Muscle layer of colon (tissue), 2 donors: ENCODE measurements around the gene PDCD1.

ENCODE experiments used
- H3K27ac ChIP-seq: one replicate; pipeline ENCODE4 v1.7.0; 2013; ENCODE audit warnings: low read depth, mild to moderate bottlenecking, low read length, moderate library complexity
- H3K27me3 ChIP-seq, 2 donors: one replicate each; pipeline ENCODE4 v1.7.0; 2013; ENCODE audit warnings: low read length in 2 of 2, mild to moderate bottlenecking in 2 of 2; ENCODE audit not compliant: insufficient read depth in 2 of 2, control insufficient read depth in 1 of 2
- H3K36me3 ChIP-seq: one replicate; pipeline ENCODE4 v1.7.0; 2013; ENCODE audit warnings: mild to moderate bottlenecking, low read length; ENCODE audit not compliant: insufficient read depth
- H3K4me1 ChIP-seq: one replicate; pipeline ENCODE4 v1.7.0; 2013; ENCODE audit warnings: mild to moderate bottlenecking, low read length; ENCODE audit not compliant: insufficient read depth
- H3K4me3 ChIP-seq, 2 donors: one replicate each; pipeline ENCODE4 v1.7.0; 2013; ENCODE audit warnings: low read length in 2 of 2, low read depth in 1 of 2, mild to moderate bottlenecking in 1 of 2, moderate library complexity in 1 of 2
- H3K9ac ChIP-seq: one replicate; pipeline ENCODE4 v1.7.0; 2013; ENCODE audit warnings: low read length
- H3K9me3 ChIP-seq: one replicate; pipeline ENCODE4 v1.7.0; 2013; ENCODE audit warnings: mild to moderate bottlenecking, low read length
- donor health status: abdominal sarcoma.
- donor health status: Adenocarcinoma of cecum.

The PDCD1 gene

DNA sequence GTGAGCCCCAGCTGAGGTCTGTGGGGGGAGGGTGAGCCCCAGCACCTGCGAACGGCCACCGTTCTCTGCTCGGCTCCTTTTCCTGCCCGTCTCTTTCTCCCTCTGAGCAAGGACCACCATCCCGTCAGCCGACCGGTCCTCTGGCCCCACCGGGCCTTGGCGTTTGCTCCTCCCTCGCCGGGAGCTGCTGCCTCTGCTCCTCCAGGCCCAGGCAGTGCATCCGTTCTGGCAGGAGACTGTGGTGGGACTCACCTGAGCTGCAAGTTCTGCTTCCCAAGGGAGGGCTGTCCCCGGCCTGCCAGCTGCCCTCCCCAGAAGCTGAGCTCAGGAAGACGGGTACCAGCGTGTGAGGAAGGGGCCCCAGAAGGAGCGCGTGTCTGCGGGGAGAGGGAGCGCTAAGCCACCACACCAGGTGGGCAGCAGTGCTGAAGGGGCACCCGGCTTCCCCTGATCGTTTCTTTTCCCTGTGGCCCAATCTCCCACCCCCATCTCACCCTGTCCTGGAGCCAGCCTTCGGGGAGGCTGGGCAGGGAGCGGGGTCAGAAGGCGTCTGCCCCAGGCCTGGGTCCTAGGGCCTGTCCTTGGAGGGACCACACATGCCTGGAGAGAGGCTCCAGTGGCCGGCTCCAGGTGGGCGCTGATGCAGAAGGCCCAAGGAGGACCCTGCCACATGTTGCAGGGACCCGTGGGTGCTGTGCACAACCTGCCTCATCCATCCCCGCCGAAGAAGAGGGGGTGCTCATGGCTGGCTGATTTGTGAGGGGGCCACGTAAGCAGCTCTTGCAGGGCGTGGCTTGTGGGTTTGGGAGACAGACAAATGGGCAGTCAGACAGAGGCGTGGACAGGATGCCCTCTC lies 8.3 kb upstream of the PDCD1 start:
- Histone ChIP-seq H3K9me3 (no peaks in the 10 kb centered on the region), H3K4me3 (no peak overlapping the region), H3K27ac (no peak overlapping the region), H3K4me1 (peaks cover 9% of the 10 kb centered on the region), H3K9ac (no peak overlapping the region), H3K36me3 (no peaks in the 10 kb centered on the region), H3K27me3 (peaks cover 22 to 67% of the 10 kb centered on the region in 2 donors)

DNA sequence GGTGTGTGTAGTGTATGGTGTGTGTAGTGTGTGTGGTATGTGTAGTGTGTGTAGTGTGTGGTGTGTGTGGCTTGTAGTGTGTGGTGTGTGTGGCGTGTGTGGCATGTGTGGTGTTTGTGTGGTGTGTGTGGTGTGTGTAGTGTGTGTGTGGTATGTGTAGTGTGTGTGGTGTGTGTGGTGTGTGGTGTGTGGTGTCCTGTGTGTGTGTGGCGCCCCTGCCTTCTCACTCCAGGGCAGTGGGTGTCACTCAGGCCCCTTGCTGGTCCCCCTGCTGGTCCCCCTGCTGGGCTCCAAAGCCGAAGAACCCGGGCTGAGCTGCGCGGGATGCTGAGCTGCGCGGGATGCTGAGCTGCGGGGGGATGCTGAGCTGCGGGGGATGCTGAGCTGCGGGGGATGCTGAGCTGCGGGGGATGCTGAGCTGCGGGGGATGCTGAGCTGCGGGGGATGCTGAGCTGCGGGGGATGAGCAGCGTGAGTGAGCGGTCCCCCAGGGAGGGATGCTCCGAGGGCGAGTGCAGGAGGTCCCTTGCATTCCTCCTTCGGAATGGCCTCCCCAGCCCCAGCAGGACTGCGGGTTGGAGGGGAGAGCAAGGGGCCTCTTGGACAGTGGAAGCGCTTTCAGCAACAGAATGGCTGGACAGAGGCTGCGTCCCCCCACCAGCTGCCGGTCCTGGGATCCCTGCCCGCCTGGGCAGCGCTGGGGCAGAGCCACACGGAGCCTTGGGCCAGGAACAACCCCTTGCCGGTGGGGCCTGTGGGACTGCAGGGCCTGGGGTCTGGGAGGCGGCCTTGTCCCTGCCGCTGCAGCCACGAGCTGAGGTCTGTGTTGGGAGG lies 7.5 kb upstream of the PDCD1 start:
- Histone ChIP-seq H3K36me3 (no peaks in the 10 kb centered on the region), H3K9me3 (no peaks in the 10 kb centered on the region), H3K27ac (no peak overlapping the region), H3K27me3 (peaks cover 27 to 69% of the 10 kb centered on the region in 2 donors), H3K9ac (no peak overlapping the region), H3K4me1 (peaks cover 9% of the 10 kb centered on the region), H3K4me3 (no peak overlapping the region)

DNA sequence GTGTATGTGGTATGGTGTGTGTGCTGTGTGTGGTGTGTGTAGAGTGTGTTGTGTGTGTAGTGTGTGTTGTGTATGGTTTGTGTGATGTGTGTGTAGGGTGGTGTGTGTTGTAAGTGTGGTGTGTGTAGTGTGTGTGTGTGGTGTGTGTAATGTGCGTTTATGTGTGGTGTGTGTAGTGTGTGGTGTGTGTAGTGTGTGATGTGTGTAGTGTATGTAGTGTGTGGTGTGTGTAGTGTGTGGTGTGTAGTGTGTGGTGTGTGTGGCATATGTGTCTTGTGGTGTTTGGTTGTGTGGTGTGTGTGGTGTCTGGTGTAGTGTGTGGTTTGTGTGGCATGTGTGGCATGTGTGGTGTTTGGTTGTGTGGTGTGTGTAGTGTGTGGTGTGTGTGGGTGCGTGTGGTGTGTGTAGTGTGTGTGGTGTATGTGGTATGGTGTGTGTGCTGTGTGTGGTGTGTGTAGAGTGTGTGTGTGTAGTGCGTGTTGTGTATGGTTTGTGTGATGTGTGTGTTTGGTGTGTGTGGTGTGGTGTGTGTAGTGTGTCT lies 6.8 kb upstream of the PDCD1 start:
- Histone ChIP-seq H3K9ac (no peak overlapping the region), H3K36me3 (no peaks in the 10 kb centered on the region), H3K4me1 (peaks cover 9% of the 10 kb centered on the region), H3K27me3 (peaks cover 27 to 69% of the 10 kb centered on the region in 2 donors), H3K9me3 (no peaks in the 10 kb centered on the region), H3K4me3 (no peak overlapping the region), H3K27ac (no peak overlapping the region)

DNA sequence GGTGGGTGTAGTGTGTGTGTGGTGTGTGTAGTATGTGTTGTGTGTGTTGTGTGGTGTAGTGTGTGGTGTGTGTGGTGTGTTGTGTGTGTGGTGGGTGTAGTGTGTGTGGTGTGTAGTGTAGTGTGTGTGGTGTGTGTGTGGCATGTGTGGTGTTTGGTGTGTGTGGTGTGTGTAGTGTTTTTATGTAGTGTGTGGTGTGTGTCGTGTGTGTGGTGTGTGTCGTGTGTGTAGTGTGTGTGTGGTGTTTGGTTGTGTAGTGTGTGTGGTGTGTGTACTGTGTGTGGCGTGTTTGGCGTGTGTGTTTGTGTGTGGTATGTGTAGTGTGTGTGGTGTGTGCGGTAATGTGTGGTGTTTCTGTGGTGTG lies 6.1 kb upstream of the PDCD1 start:
- peaks cover 9% of the 10 kb centered on the region for H3K4me1 ChIP-seq
- H3K36me3 ChIP-seq = no peaks in the 10 kb centered on the region
- no peak overlapping the region for H3K4me3 ChIP-seq
- H3K27me3 ChIP-seq = peaks cover 27 to 69% of the 10 kb centered on the region in 2 donors
- H3K9ac ChIP-seq = no peak overlapping the region
- H3K27ac ChIP-seq = no peak overlapping the region
- H3K9me3 ChIP-seq = no peaks in the 10 kb centered on the region

DNA sequence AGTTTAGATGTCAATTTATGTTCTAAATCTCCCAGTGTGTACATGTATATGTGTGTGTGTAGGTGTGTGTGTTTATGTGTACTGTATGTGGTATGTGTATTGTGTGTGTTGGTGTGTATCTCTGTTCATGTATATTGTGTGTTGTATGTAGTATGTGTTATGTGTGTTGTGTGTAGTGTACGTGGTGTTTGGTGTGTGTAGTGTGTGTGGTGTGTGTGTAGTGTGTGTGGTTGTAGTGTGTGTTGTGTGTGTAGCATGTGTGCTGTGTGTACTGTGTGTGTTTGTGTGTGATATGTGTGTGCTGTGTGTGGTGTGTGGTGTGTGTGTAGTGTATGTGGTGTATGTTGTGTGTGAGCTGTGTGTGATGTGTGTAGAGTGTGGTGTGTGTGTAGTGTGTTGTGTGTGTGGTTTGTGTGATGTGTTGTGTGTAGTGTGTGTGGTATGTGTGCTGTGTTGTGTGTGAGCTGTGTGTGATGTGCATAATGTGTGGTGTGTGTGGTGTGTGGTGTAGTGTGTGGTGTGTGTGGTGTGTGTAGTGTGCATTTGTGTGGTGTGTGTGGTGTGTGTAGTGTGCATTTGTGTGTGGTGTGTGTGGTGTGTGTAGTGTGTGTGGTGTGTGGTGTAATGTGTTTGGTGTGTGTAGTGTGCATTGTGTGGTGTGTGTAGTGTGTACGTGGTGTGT lies 5.6 kb upstream of the PDCD1 start:
- H3K9ac ChIP-seq = no peak overlapping the region
- no peaks in the 10 kb centered on the region for H3K36me3 ChIP-seq
- no peak overlapping the region for H3K4me3 ChIP-seq
- peaks cover 9% of the 10 kb centered on the region for H3K4me1 ChIP-seq
- no peak overlapping the region for H3K27ac ChIP-seq
- no peaks in the 10 kb centered on the region for H3K9me3 ChIP-seq
- H3K27me3 ChIP-seq = peaks cover 27 to 69% of the 10 kb centered on the region in 2 donors

DNA sequence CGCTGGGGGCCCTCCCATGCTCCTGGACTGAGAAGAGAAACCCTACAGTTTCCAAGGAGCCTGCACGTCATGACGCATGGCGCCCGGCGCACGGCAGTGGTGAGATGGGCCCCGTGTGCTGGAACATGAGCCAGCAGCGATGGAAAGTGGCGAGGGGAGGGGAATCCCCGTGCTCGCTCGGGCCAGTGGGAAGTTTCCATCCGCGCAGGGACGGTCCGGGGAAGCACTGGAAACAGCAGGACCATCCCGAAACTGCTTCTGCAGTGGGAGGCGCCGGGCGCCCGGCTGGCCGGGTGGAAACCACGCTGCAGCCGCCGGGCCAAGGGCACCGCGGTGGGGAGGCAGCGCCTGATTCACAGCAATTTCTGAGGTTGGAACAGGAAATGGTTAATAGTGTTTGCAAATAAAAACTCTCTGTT lies 4.9 kb upstream of the PDCD1 start:
- peaks cover 27 to 71% of the 10 kb centered on the region in 2 donors for H3K27me3 ChIP-seq
- no peak overlapping the region for H3K27ac ChIP-seq
- no peaks in the 10 kb centered on the region for H3K36me3 ChIP-seq
- no peak overlapping the region for H3K9ac ChIP-seq
- H3K4me3 ChIP-seq = no peak overlapping the region
- H3K9me3 ChIP-seq = no peaks in the 10 kb centered on the region
- H3K4me1 ChIP-seq = peaks cover 9% of the 10 kb centered on the region

DNA sequence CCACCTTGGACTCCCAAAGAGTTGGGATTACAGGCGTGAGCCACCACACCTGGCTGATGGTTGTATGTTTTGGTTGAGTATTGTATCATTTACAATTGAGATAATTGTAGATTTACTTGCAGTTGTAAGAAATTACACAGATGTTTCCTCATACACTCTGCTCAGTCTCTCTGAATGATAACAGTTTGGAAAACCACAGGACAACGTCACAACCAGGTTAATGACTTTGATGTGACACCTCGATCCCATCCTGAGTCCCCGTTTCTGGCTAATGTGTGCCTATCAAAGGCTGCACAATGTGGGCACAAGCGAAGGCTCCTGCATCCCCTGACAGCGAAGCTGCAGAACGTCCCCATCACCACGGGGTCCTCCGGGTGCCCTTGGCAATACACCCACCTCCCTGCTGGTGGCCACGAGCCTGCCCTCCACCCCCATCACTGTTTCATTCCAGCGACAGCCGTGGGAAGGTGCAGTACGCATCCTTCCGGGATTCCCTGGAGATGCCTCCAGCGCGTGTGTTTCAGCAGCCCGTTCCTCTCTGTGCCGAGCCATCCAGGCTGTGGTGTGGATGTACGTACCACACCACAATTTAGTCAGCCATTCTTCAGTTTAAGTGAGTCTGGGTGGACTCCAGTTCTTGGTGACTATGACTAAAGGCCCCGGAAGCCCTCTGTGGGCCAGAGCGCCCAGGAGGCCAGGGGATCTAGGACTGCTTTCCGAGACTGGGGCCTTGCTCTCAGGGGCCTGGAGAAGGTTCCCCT lies 4.3 kb upstream of the PDCD1 start:
- Histone ChIP-seq H3K27ac (no peak overlapping the region), H3K27me3 (peaks cover 27 to 65% of the 10 kb centered on the region in 2 donors), H3K4me1 (peaks cover 9% of the 10 kb centered on the region), H3K36me3 (no peaks in the 10 kb centered on the region), H3K9ac (no peak overlapping the region), H3K4me3 (no peak overlapping the region), H3K9me3 (no peaks in the 10 kb centered on the region)

DNA sequence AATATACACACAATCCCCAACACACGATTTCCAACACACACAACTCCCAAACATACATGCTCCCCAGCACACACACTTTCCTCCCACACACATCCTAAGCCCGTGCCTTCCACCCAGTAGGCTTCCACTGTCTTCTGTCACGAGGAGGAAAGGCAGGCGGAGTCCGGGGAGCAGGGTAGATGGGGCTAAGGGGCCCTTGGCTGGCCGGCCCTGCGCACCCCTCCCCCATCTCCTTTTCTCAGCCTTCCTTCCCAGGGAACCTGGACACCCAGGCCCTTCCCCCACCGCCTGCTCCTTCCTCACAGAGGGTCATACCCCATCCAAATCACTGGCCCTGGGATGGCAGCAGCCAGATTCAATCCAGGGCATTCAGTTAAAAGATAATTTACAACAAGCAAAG lies 3.4 kb upstream of the PDCD1 start:
- no peaks in the 10 kb centered on the region for H3K9me3 ChIP-seq

DNA sequence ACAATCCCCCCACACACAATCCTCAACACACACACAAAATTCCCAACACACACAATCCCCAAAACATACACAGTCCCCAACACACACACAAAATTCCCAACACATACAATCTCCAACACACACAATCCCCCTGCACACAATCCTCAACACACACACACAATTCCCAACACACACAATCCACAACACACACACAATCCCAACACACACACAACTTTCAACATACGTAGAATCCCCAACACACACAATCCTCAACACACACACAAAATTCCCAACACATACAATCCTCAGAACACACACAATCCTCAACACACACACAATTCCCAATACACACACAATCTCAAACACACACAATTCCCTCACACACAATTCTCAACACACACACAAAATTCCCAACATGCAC lies 2.6 kb upstream of the PDCD1 start:
- Histone ChIP-seq H3K27me3 (peaks cover 27 to 48% of the 10 kb centered on the region in 2 donors), H3K4me1 (peaks cover 9% of the 10 kb centered on the region)

More for the DNA sequence above, 3.4 kb upstream of the PDCD1 start:
- peaks cover 27 to 57% of the 10 kb centered on the region in 2 donors for H3K27me3 ChIP-seq
- H3K9ac ChIP-seq = no peak overlapping the region
- H3K4me3 ChIP-seq = no peak overlapping the region
- H3K4me1 ChIP-seq = peaks cover 9% of the 10 kb centered on the region
- no peak overlapping the region for H3K27ac ChIP-seq
- H3K36me3 ChIP-seq = no peaks in the 10 kb centered on the region

DNA sequence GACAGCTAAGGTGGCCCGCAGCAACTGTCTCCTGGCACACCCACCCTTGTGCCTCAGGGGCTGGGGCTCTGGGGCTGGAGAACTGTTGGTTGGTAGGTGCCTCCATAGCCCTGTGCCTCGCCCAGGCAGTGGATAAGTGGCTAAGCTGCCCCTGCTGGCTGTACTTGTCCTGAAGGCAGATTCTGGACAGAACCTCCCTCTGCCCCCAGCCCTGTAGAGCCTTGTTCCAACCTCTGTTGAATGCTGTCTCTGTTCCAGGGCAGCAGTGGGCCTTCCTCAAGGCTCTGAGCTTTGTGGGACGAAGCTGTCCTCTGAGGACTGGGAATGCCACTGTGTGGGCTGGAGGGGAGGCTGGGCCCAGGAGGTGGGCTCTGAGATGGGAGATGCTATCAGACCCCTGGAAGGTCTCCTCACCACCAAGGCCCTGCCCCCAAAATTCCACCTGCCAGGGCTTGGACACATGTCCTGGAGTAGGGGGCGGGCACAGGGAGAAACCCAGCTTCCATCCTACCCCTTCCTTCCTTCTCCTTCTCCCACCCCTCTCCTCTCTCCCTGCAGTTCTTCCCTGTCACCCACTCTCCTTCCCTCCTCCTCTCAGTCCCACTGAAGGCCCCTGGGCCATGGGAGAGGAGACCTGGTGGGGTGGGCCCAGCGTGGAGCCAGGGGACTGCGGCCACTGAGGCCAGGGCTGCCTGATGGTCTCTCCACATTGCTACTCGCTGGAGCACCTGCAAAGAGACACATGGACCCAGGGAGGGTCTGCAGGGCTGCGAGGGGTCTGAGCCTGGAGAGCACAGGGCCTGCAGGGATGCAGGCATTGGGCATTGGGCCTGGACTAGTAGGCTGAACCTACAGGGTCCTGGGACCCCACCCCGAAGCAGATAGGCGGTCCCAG lies 1.7 kb upstream of the PDCD1 start:
- no peaks in the 10 kb centered on the region for H3K9me3 ChIP-seq
- H3K9ac ChIP-seq = no peak overlapping the region
- H3K4me3 ChIP-seq = peak overlapping the region in 1 of 2 donors; percentile 38
- no peaks in the 10 kb centered on the region for H3K36me3 ChIP-seq
- H3K4me1 ChIP-seq = peaks cover 9% of the 10 kb centered on the region
- H3K27me3 ChIP-seq = peaks cover 22 to 41% of the 10 kb centered on the region in 2 donors
- peak overlapping the region; percentile 63 for H3K27ac ChIP-seq

More for the DNA sequence above, 2.6 kb upstream of the PDCD1 start:
- Histone ChIP-seq H3K36me3 (no peaks in the 10 kb centered on the region), H3K9me3 (no peaks in the 10 kb centered on the region), H3K27ac (no peak overlapping the region), H3K4me3 (no peak overlapping the region), H3K9ac (no peak overlapping the region)
